GM10266 (cell line): ENCODE data around the gene FAM13B.
"Not testable (repeated sequence)": the region's sequence is repeated elsewhere in the genome, so short reads cannot be mapped to it uniquely, and the experiment has no call there.

Experiments
- DNase-seq: peaks from one replicate; pipeline ENCODE4 v3.0.0; 2012; ENCODE audit errors: extremely low spot score
- CTCF ChIP-seq: IDR thresholded peaks from 2 replicates; pipeline ENCODE4 v1.5.1; 2012; ENCODE audit warnings: mild to moderate bottlenecking, low read depth; ENCODE audit not compliant: control insufficient read depth, insufficient read depth; ENCODE audit errors: missing control alignments

Gene FAM13B

GRCh38 chr5:137957948-137958347 is 74.9 kb downstream of the FAM13B start:
- DNase-seq: no peak
- TF ChIP-seq CTCF: no peak

DNA sequence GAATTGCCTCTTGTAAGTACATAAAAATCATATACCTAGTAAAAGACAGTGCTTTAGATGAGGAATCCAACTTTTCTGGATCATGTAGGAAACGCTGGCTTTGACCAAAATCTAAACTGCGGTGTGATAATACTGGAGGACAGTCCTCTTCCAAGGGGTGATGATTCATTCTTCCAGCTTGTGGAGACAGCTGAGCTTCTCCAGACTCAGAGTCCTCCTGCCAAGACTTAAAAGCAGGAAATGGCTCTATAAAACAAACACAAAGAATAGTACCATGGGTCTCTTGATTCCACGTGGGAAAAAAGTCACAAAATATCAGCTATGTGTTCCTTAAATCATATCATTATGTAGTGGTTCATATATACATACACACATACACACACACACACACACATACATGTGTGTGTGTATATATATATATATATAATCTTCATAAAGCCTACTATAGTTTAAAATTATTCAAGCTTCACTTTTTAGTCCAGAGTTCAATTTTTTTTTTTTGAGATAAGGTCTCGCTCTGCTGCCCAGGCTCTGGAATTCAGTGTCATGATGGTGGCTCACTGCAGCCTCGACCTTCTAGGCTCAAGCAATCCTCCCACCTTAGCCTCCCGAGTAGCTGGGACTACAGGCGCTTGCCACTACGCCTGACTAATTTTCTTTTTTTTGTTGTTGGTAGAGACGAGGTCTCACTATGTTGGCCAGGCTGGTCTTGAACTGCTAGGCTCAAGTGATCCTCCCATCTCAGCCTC is 78.6 kb downstream of the FAM13B start:
- no peak for DNase-seq
- no peak for TF ChIP-seq CTCF

- TF ChIP-seq CTCF: no peak
- no peak for DNase-seq
Observed at GRCh38 chr5:137945825-137946224, 87.1 kb downstream of the FAM13B start.

DNA sequence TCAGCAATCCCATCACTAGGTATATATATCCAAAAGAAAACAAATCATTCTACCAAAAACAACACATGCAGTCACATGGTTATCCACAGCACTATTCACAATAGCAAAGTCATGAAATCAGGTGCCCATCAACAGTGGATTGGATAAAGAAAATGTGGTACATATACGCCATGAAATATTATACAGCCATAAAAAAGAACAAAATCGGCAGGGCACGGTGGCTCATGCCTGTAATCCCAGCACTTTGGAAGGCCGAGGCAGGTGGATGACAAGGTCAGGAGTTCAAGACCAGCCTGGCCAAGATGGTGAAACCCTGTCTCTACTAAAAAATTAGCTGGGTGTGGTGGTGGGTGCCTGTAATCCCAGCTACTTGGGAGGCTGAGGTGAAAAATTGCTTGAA is 88.6 kb downstream of the FAM13B start:
- not testable (repeated sequence) for DNase-seq

DNA sequence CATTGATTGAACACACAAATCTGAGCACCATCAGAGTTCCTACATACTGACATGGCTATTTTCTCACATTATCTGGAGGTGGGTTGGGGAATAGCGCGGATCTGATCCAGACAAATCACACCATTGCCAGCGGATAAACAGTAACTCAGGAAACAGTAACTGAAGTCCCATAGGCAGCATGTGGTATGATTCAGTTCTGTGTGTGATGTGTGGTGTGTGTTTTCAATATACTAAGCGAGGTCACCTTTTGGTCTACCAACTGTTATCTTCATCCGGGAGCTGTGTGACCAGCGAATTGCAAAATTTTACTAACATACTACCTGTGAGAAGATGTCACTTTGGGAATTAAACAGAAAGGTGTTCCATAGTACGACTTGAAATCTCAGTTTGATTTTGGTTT is 93.5 kb downstream of the FAM13B start:
- no peak for DNase-seq

DNA sequence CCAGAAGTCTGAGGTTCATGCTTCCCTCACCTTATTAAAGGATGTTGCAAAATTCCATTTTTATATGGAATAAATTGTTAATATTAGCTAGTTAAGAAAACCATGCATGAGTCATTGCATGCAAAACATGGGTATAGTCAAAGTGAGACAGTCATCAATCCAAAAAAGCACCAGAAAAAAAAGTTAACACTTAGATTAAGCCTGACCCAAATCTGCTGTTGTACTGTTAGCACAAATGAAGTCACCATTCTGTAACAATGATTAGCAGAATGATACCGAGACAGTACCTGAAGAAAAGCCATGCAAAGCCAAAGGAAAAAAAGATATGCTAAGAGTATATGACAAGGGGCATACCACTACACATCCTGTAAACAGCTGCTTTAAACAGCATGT is 94.1 kb downstream of the FAM13B start:
- no peak for DNase-seq
- no peak for TF ChIP-seq CTCF

More for the DNA sequence above, 93.5 kb downstream of the FAM13B start:
- TF ChIP-seq CTCF: no peak

DNA sequence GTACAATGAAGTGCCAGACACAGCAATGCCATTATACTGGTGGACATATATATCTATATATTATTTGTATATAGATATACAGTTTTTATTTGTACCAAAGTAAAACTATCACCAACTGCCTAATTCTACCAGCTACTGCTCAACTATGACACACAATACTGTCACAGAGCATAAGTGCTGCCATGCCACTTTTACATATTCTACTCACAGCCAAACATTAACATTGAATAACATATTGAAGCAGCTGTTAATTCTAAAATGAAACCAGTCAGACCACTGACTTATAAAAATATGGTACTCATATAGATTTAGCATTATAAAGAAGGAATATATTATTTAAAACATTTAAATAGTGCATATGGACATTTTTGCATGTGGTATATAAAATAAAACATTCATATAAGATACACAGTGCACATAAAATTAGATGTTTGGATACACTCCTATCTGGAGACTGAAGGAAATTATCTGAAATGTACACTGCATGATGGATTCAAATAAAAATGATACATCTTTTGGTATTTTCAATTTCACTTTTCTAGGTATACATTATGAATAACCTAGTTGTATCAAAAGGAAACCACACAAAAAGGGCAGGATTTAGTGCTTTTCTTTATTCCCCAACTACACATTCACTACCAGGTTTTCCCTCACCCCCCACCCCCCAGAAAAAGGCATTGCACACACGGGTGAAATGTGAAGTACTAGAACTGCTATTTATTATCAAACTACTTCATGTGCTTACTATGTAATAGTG is 94.7 kb downstream of the FAM13B start:
- no peak for TF ChIP-seq CTCF
- DNase-seq: no peak
